ENCODE data around the gene MYO5C. TPM values are rescaled to one million over a fixed set of nuclear protein-coding genes. Genes with fewer than 3 reads are reported as not detected.

Gene MYO5C
- total RNA-seq, 2 experiments from 2014 or later = 1.6 to 4.1 TPM

GRCh38 chr15:52256930-52257733 lies 38.5 kb downstream of the MYO5C start:
- intact Hi-C loops (cut with micrococcal nuclease; ENCODE audit: unreplicated experiment) = loop anchor here (1.0 to 5.0 kb wide), 7 partner anchors 40 to 478 kb away; partner anchors contain the start of gene MYO5A
- ChIA-PET CTCF (ENCODE audit: unreplicated experiment) (interaction anchor here (0.7 to 1.7 kb wide), 3 partner anchors 19 to 474 kb away, joined by 3 to 10 read pairs (median 3); no protein-coding TSS in a partner anchor), POLR2A (interaction anchor here (0.5 to 1.6 kb wide), 13 partner anchors 21 to 507 kb away, joined by 3 to 7 read pairs (median 3); no protein-coding TSS in a partner anchor)
- Histone ChIP-seq H3K4me2 (ENCODE audit: low read length) (peak overlapping the region; percentile 53), H3K9me3 (ENCODE audit: low read length) (no peaks in the 10 kb centered on the region), H3K4me3 (ENCODE audit: low read depth, low read length, poor library complexity, severe bottlenecking) (no peak overlapping the region), H4K20me1 (ENCODE audit: insufficient read depth, low read length) (no peaks in the 10 kb centered on the region), H3K79me2 (ENCODE audit: insufficient read depth, low read depth, low read length) (no peaks in the 10 kb centered on the region), H3K9me2 (ENCODE audit: insufficient read depth, low read length) (no peaks in the 10 kb centered on the region), H3K36me3 (ENCODE audit: insufficient read depth, low read length) (no peaks in the 10 kb centered on the region), H2AFZ (ENCODE audit: low read length) (peak overlapping the region; percentile 76), H3K27ac (ENCODE audit: low read depth, low read length, poor library complexity, severe bottlenecking) (no peak overlapping the region), H3K4me1 (ENCODE audit: insufficient read depth, low read length, poor library complexity, severe bottlenecking) (peaks cover 32% of the 10 kb centered on the region)
- no TSS peak for BruUV-seq (replicated peaks)
- TF ChIP-seq, protein P1, sequence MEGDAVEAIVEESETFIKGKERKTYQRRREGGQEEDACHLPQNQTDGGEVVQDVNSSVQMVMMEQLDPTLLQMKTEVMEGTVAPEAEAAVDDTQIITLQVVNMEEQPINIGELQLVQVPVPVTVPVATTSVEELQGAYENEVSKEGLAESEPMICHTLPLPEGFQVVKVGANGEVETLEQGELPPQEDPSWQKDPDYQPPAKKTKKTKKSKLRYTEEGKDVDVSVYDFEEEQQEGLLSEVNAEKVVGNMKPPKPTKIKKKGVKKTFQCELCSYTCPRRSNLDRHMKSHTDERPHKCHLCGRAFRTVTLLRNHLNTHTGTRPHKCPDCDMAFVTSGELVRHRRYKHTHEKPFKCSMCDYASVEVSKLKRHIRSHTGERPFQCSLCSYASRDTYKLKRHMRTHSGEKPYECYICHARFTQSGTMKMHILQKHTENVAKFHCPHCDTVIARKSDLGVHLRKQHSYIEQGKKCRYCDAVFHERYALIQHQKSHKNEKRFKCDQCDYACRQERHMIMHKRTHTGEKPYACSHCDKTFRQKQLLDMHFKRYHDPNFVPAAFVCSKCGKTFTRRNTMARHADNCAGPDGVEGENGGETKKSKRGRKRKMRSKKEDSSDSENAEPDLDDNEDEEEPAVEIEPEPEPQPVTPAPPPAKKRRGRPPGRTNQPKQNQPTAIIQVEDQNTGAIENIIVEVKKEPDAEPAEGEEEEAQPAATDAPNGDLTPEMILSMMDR (conservative IDR thresholded peaks at IDR 0.05; ENCODE audit: low read length) = no peak
- TF ChIP-seq EZH2phosphoT487 (IDR thresholded peaks at IDR 0.05; ENCODE audit: borderline replicate concordance, low read depth, low read length) = no peak
- no peak for DNase-seq (ENCODE audit: low spot score)

DNA sequence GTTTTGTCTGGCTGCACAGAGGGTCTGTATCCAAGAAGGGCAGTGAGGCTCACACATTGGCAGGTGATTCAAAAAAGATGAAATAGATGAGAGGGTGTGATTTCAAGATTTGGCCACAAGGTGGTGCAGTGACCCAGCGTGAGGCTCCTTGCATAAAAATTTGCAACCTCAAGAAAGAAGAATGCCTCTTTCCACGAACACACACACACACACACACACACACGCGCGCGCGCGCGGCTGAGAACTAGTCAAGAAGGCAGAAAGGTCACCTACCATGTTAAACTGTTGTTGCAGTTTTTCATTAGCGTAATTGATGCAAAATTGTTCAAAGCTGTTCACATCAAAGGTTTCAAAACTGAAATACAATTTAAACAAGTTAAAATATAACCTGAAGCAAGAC lies 39.2 kb downstream of the MYO5C start:
- Histone ChIP-seq H3K4me3 (ENCODE audit: low read depth, low read length, poor library complexity, severe bottlenecking) (peak overlapping the region; percentile 44), H3K9me3 (ENCODE audit: low read length) (no peaks in the 10 kb centered on the region), H3K79me2 (ENCODE audit: insufficient read depth, low read depth, low read length) (no peaks in the 10 kb centered on the region), H3K4me2 (ENCODE audit: low read length) (peak overlapping the region; percentile 53), H4K20me1 (ENCODE audit: insufficient read depth, low read length) (no peaks in the 10 kb centered on the region), H3K36me3 (ENCODE audit: insufficient read depth, low read length) (no peaks in the 10 kb centered on the region), H3K9me2 (ENCODE audit: insufficient read depth, low read length) (no peaks in the 10 kb centered on the region), H3K4me1 (ENCODE audit: insufficient read depth, low read length, poor library complexity, severe bottlenecking) (peaks cover 25% of the 10 kb centered on the region), H3K27ac (ENCODE audit: low read depth, low read length, poor library complexity, severe bottlenecking) (no peak overlapping the region), H2AFZ (ENCODE audit: low read length) (peak overlapping the region; percentile 76)
- TF ChIP-seq, protein P1 (conservative IDR thresholded peaks at IDR 0.05; ENCODE audit: low read length) = peak; percentile 88
- TF ChIP-seq EZH2phosphoT487 (IDR thresholded peaks at IDR 0.05; ENCODE audit: borderline replicate concordance, low read depth, low read length) = no peak
- ChIA-PET CTCF (ENCODE audit: unreplicated experiment) (interaction anchor here (0.7 to 1.7 kb wide), 4 partner anchors 20 to 475 kb away, joined by 3 to 10 read pairs (median 3); no protein-coding TSS in a partner anchor), POLR2A (interaction anchor here (0.6 to 1.6 kb wide), 11 partner anchors 21 to 508 kb away, joined by 3 to 7 read pairs (median 3); no protein-coding TSS in a partner anchor)
- peak; percentile 84 for DNase-seq (ENCODE audit: low spot score)
- no TSS peak for BruUV-seq (replicated peaks)
- intact Hi-C loops (cut with micrococcal nuclease; ENCODE audit: unreplicated experiment) = loop anchor here (1.0 to 5.0 kb wide), 7 partner anchors 39 to 479 kb away; partner anchors contain the start of gene MYO5A

All from OCI-LY7 (cell line).